Stomach (tissue), 4 donors: ENCODE measurements around the gene PTPRJ.
"Not testable (repeated sequence)": the region's sequence is repeated elsewhere in the genome, so short reads cannot be mapped to it uniquely, and the experiment has no call there.

Source experiments
- EP300 ChIP-seq: sonication (generic); formaldehyde crosslinking; IDR thresholded peaks from one replicate; pipeline ENCODE4 v1.6.1; 2017; ENCODE audit warnings: antibody characterized with exemption
- POLR2AphosphoS5 ChIP-seq, 3 donors: sonication (generic); formaldehyde crosslinking; IDR thresholded peaks; one replicate each; pipeline ENCODE4 v1.6.1; 2016; ENCODE audit warnings: antibody characterized with exemption in 3 of 3

DNA sequence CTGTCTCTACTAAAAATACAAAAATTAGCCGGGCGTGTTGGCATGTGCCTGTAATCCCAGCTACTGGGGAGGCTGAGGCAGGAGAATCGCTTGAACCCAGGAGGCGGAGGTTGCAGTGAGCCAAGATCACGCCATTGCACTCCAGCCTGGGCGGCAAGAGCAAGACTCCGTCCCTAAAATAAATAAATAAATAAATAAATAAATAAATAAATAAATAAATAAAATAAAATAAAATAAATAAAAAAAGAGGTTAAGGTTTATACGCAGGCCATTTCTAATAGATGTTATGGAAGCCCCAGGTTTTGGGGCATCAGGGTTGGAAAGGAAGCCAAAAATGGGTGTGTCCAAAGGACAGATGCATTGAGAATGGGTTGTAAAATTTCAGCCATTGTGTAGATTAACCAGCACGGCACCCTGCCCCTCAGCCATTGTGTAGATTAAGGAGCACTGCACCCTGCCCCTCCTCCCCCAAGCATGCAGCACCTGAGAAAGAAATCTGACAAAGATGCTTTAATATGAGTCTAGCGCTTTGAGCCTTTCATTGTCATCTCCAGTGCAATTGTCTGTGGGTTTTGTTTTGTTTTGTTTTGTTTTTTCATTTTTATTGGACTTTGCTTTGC is 41.0 kb downstream of the PTPRJ start:
- not testable (repeated sequence) for TF ChIP-seq EP300; POLR2AphosphoS5 (IDR thresholded peaks at IDR 0.05)
